OCI-LY1 (cell line): ENCODE data around the gene IL1R2.

Source experiments
- CTCF ChIP-seq: fragments of 200-600 bp; sonication (generic), shearing (Covaris generic); IDR thresholded peaks from 2 replicates; pipeline ENCODE4 v1.5.1; 2017; ENCODE audit warnings: mild to moderate bottlenecking, antibody characterized with exemption, low read length, moderate library complexity, mixed read lengths
- EZH2 ChIP-seq: fragments of 200-600 bp; sonication (generic), shearing (Covaris generic); IDR thresholded peaks from 2 replicates; pipeline ENCODE4 v1.8.0; 2017; ENCODE audit warnings: borderline replicate concordance, mixed run types, mild to moderate bottlenecking, antibody characterized with exemption, low read length, moderate library complexity, mixed read lengths

- no peak for TF ChIP-seq CTCF
- TF ChIP-seq EZH2: no peak
Observed at GRCh38 chr2:101995019-101995418, 3.3 kb downstream of the IL1R2 start.
